Parietal lobe (tissue), 1 donor: ENCODE results near the gene MZT2A. TPM values are rescaled to one million over a fixed set of nuclear protein-coding genes. Genes with fewer than 3 reads are reported as not detected.

Experiments
- total RNA-seq: library from RNA; depleted of rRNA; stranded (reverse); fragments of >200 nt; gene quantifications from one replicate; pipeline ENCODE4 v1.2.3, GENCODE V29; 2014

The MZT2A gene, protein sequence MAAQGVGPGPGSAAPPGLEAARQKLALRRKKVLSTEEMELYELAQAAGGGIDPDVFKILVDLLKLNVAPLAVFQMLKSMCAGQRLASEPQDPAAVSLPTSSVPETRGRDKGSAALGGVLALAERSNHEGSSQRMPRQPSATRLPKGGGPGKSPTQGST
- total RNA-seq: 47.0 TPM

DNA sequence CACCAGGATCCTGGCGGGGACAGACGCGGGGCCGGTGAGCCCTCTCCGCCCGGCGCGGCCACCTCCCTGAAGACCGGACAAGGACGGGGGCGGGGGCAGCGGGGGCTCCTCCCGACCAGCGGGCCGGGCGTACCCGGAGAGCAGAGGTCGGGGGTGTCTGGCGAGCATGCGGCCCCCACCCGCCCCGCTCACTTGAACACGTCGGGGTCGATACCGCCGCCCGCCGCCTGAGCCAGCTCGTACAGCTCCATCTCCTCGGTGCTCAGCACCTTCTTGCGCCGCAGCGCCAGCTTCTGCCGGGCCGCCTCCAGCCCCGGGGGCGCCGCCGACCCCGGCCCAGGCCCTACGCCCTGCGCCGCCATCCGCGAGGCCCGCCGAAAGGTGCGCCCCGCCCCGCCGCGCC lies at the start of gene MZT2A:
Gene MZT2A, minus strand, starts transcription at position 383 of the 403 bp plus-strand sequence. Its CDS starts 21 bp downstream, at position 362.

DNA sequence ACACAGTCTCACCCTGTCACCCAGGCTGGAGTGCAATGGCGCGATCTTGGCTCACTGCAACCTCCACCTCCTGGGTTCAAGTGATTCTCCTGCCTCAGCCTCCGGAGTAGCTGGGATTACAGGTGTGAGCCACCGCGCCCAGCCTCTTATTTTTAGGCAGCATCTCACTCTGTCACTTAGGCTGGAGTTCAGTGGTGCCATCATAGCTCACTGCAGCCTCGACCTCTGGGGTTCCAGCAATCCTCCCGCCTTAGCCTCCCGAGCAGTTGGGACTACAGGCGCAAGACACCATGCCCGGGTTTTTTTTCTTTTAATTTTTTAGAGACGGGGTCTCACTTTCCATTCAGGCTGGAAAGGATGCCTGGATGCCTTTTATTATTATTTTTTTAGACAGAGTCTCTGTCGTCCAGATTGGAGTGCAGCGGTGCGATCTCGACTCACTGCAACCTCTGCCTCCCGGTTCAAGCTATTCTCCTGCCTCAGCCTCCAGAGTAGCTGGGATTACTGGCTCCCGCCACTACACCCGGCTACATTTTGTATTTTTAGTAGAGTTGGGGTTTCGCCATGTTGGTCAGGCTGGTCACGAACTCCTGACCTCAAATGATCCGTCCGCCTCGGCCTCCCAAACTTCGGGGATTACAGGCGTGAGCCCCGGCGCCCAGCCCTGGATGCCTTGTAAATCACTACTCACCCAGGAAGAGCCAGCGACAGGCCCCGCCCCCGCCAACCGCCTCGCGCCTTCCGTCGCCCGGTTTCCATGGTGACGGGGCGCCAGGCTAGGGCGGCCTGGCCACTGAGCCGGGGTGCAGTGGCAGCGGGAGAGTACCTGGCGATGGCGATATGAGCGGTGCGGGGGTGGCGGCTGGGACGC lies 35.2 kb upstream of the MZT2A start, which contains the start of gene CCDC74A:
Gene CCDC74A, plus strand, starts transcription at position 758 of the 871 bp plus-strand sequence. Its CDS starts 83 bp downstream, at position 841.

DNA sequence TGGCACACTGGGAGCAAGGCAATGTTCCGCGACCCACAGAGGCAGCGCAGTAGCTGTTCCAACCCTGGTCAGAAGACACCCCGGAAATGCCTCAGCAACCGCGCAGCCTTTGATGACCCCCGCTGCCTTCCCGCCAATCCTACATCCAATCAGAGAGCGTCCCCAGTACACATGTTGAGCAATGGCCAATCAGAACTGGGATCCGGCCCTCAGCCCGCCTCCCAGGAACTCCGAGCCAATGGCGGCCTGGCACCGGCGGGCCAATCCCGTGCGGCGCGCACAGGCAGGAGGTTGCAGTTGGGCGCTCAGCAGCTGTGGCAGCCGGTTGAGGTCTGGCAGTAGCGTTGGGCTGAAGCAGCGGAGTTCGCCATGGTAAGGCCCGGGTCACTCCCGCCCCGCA lies 16.4 kb downstream of the MZT2A start, which contains the start of gene TUBA3D:
Gene TUBA3D, plus strand, starts transcription at position 289 of the 400 bp plus-strand sequence. Its CDS starts 81 bp downstream, at position 370.

Other genes with a start within 250 kb of the MZT2A start
- 0.31 TPM for gene RAB6D, start 128.2 kb downstream of the MZT2A start, total RNA-seq
- not detected for gene TUBA3D, start 16.3 kb downstream of the MZT2A start, total RNA-seq
- 7.2 TPM for gene CCDC74A, start 35.5 kb upstream of the MZT2A start, total RNA-seq